DND-41 (cell line): ENCODE measurements around the gene BICRAL.

Experiments used
- ATAC-seq: fragments of 200-7000 bp; cut with Tn5 transposase; 3 replicates; pipeline ENCODE4 v1.9.1; 2021; ENCODE audit warnings: low read depth; ENCODE audit not compliant: insufficient read depth
- DNase-seq: peaks from one replicate; pipeline ENCODE4 v3.0.0-alpha.2; 2020
- H2AFZ ChIP-seq: 2 replicates; pipeline ENCODE4 v1.6.0; 2012; ENCODE audit warnings: low read depth, low read length
- H3K27ac ChIP-seq: 2 replicates; pipeline ENCODE4 v1.5.1; 2012; ENCODE audit warnings: low read length, inconsistent platforms
- H3K27me3 ChIP-seq: fragments of 200-600 bp; sonication (generic); 2 replicates; pipeline ENCODE4 v1.6.0; 2012; ENCODE audit warnings: low read length, mild to moderate bottlenecking, inconsistent platforms; ENCODE audit not compliant: insufficient read depth, poor library complexity
- H3K36me3 ChIP-seq: 2 replicates; pipeline ENCODE4 v1.5.1; 2012; ENCODE audit warnings: low read length, inconsistent platforms; ENCODE audit not compliant: insufficient read depth
- H3K4me1 ChIP-seq: 2 replicates; pipeline ENCODE4 v1.5.1; 2012; ENCODE audit warnings: mild to moderate bottlenecking, low read length; ENCODE audit not compliant: insufficient read depth
- H3K4me2 ChIP-seq: 2 replicates; pipeline ENCODE4 v1.6.0; 2012; ENCODE audit warnings: mild to moderate bottlenecking, moderate library complexity, low read length, inconsistent platforms; ENCODE audit not compliant: insufficient read depth
- H3K4me3 ChIP-seq, 2 experiments: fragments of 200-600 bp in 1 of 2; shearing (Covaris generic) in 1 of 2; 2 replicates each; pipeline ENCODE4 v1.5.1; 2012 to 2016; ENCODE audit warnings: inconsistent platforms in 2 of 2, low read length in 2 of 2, mild to moderate bottlenecking in 2 of 2, low read depth in 1 of 2, moderate library complexity in 1 of 2
- H3K79me2 ChIP-seq: 2 replicates; pipeline ENCODE4 v1.6.0; 2012; ENCODE audit warnings: low read length, inconsistent platforms; ENCODE audit not compliant: insufficient read depth
- H3K9ac ChIP-seq: 2 replicates; pipeline ENCODE4 v1.6.0; 2012; ENCODE audit warnings: low read depth, mild to moderate bottlenecking, inconsistent platforms, low read length, moderate library complexity
- H3K9me3 ChIP-seq: 2 replicates; pipeline ENCODE4 v1.5.1; 2012; ENCODE audit warnings: low read length, moderate library complexity, mild to moderate bottlenecking, inconsistent platforms; ENCODE audit not compliant: insufficient read depth, severe bottlenecking
- H4K20me1 ChIP-seq: 2 replicates; pipeline ENCODE4 v1.6.0; 2012; ENCODE audit warnings: low read length; ENCODE audit not compliant: insufficient read depth
- CTCF ChIP-seq: IDR thresholded peaks from 2 replicates; pipeline ENCODE4 v1.5.1; 2012; ENCODE audit warnings: borderline replicate concordance, low read length, moderate library complexity, mild to moderate bottlenecking; ENCODE audit not compliant: poor library complexity, severe bottlenecking; ENCODE audit errors: extremely low read depth
- EZH2 ChIP-seq: IDR thresholded peaks from 3 replicates; pipeline ENCODE4 v1.6.1; 2012; ENCODE audit warnings: borderline replicate concordance, low read depth, mild to moderate bottlenecking, moderate library complexity, low read length, inconsistent platforms; ENCODE audit not compliant: severe bottlenecking

The BICRAL gene

DNA sequence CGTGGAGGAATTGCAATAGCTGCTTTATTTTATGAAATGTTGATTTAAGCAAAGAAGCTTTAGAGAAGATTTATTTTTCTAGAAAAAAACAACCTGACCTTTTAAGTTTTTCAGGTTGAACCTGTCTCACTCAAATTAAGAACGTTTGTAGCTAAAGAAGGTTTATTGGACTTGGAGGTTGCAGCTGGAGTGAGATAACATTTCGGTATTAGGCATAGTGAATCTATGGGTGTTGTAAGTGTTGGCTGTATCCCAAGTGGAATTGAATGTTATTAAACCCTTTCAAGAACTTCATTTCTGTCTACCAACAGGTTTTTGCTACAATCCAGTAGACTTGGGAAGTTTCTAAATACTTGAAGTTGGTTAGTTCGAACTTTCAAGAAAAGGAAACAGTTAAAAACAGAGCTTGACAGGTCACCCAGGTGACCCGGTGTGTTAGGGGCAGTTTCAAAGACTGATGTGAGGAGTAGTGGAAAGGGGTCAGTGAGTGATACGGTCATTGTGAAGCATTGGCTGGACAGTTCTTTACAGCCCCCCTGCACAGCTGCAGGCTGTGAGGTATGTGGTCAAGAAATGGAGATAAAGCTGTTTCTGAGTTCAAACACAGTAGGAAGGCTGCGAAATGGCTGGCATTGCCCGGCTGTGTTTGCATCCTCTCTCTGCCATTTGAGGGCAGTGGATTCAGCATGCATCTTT, 33.5 kb upstream of the BICRAL start:
- Histone ChIP-seq H3K27me3 (no peaks in the 10 kb centered on the region), H3K4me3 (no peak overlapping the region), H3K4me1 (peaks cover 36% of the 10 kb centered on the region), H3K9me3 (no peaks in the 10 kb centered on the region), H3K27ac (no peak overlapping the region), H3K79me2 (peaks cover 21% of the 10 kb centered on the region), H2AFZ (no peak overlapping the region), H3K9ac (peak overlapping the region; percentile 70; the same call in 1 of the 2 replicates), H3K4me2 (peak overlapping the region; percentile 93), H4K20me1 (peaks cover 18% of the 10 kb centered on the region), H3K36me3 (peaks cover 3% of the 10 kb centered on the region; the same call in 1 of the 2 replicates)
- ATAC-seq (no peak), DNase-seq (no peak)
- no peak for TF ChIP-seq EZH2
- no peak for TF ChIP-seq CTCF

GRCh38 chr6:42751055-42751454, 30.8 kb upstream of the BICRAL start:
- H3K4me1 ChIP-seq, result peaks cover 19% of the 10 kb centered on the region
- H3K4me2 ChIP-seq, result no peak overlapping the region
- no peak for ATAC-seq
- no peak overlapping the region for H3K27ac ChIP-seq
- no peak overlapping the region for H2AFZ ChIP-seq
- no peak overlapping the region for H3K4me3 ChIP-seq
- no peak overlapping the region for H3K9ac ChIP-seq
- H3K9me3 ChIP-seq, result no peaks in the 10 kb centered on the region
- H3K79me2 ChIP-seq, result no peaks in the 10 kb centered on the region; the same call in 1 of the 2 replicates
- H3K36me3 ChIP-seq, result no peaks in the 10 kb centered on the region
- TF ChIP-seq EZH2 (no peak), CTCF (no peak)
- H4K20me1 ChIP-seq, result no peaks in the 10 kb centered on the region
- no peak for DNase-seq
- no peaks in the 10 kb centered on the region for H3K27me3 ChIP-seq

- Histone ChIP-seq H4K20me1 (no peaks in the 10 kb centered on the region), H3K9me3 (no peaks in the 10 kb centered on the region)
- ATAC-seq, result no peak
These were observed 27.1 kb upstream of the BICRAL start for GRCh38 chr6:42754759-42755158.

GRCh38 chr6:42756722-42757121, 25.1 kb upstream of the BICRAL start:
- Histone ChIP-seq H3K9ac (no peak overlapping the region), H4K20me1 (no peaks in the 10 kb centered on the region), H3K36me3 (no peaks in the 10 kb centered on the region), H3K4me1 (no peaks in the 10 kb centered on the region), H2AFZ (no peak overlapping the region), H3K9me3 (no peaks in the 10 kb centered on the region), H3K4me3 (no peak overlapping the region), H3K27ac (no peak overlapping the region), H3K4me2 (no peak overlapping the region), H3K79me2 (no peaks in the 10 kb centered on the region), H3K27me3 (no peaks in the 10 kb centered on the region)
- no peak for TF ChIP-seq CTCF
- no peak for TF ChIP-seq EZH2
- ATAC-seq (peak; percentile 58; the same call in 1 of the 3 replicates), DNase-seq (peak; percentile 30)

More at GRCh38 chr6:42754759-42755158, 27.1 kb upstream of the BICRAL start:
- no peak overlapping the region for H3K4me3 ChIP-seq
- no peak overlapping the region for H3K9ac ChIP-seq
- H2AFZ ChIP-seq, result no peak overlapping the region
- no peaks in the 10 kb centered on the region for H3K4me1 ChIP-seq
- H3K79me2 ChIP-seq, result no peaks in the 10 kb centered on the region
- no peak for DNase-seq
- no peaks in the 10 kb centered on the region for H3K36me3 ChIP-seq
- H3K27ac ChIP-seq, result no peak overlapping the region
- no peaks in the 10 kb centered on the region for H3K27me3 ChIP-seq
- no peak overlapping the region for H3K4me2 ChIP-seq
- TF ChIP-seq EZH2, result no peak
